Measurements from ENCODE around the gene CDC25B.
"Not testable (repeated sequence)": the region's sequence is repeated elsewhere in the genome, so short reads cannot be mapped to it uniquely, and the experiment has no call there.

The CDC25B gene

GRCh38 chr20:3836132-3836531 is 40.0 kb downstream of the CDC25B start:
- no peak overlapping the region for H3K4me3 ChIP-seq (ENCODE audit: low read length)
- no peak for TF ChIP-seq ZNF274 (IDR thresholded peaks at IDR 0.05; ENCODE audit: low read depth, low read length)

- TF ChIP-seq ZNF274 (IDR thresholded peaks at IDR 0.05; ENCODE audit: low read depth, low read length) = no peak
- H3K4me3 ChIP-seq (ENCODE audit: low read length) = no peak overlapping the region
Observed at GRCh38 chr20:3839328-3839727, 43.2 kb downstream of the CDC25B start.

- not testable (repeated sequence) for H3K4me3 ChIP-seq (ENCODE audit: low read length)
Observed at GRCh38 chr20:3840201-3840600, 44.1 kb downstream of the CDC25B start.

GRCh38 chr20:3842348-3842930 is 46.3 kb downstream of the CDC25B start:
- no peak overlapping the region for H3K4me3 ChIP-seq (ENCODE audit: low read length)
- TF ChIP-seq ZNF274 (IDR thresholded peaks at IDR 0.05; ENCODE audit: low read depth, low read length) = no peak

- H3K4me3 ChIP-seq (ENCODE audit: low read length) = no peak overlapping the region
- no peak for TF ChIP-seq ZNF274 (IDR thresholded peaks at IDR 0.05; ENCODE audit: low read depth, low read length)
Observed at GRCh38 chr20:3843490-3843889, 47.4 kb downstream of the CDC25B start.

GRCh38 chr20:3843990-3844619 is 48.0 kb downstream of the CDC25B start:
- not testable (repeated sequence) for H3K4me3 ChIP-seq (ENCODE audit: low read length)

- peak overlapping the region; percentile 86 for H3K4me3 ChIP-seq (ENCODE audit: low read length)
- no peak for TF ChIP-seq ZNF274 (IDR thresholded peaks at IDR 0.05; ENCODE audit: low read depth, low read length)
Observed at GRCh38 chr20:3846378-3846739, 50.2 kb downstream of the CDC25B start.

GRCh38 chr20:3846740-3847428 is 50.8 kb downstream of the CDC25B start, which contains the start of gene MAVS:
Gene MAVS (plus strand): TSS chr20:3846834. CDS start chr20:3854625, 7,791 bp downstream.
- peak within 1 kb of the TSS; percentile 86 for H3K4me3 ChIP-seq (ENCODE audit: low read length)
- TF ChIP-seq ZNF274 (IDR thresholded peaks at IDR 0.05; ENCODE audit: low read depth, low read length) = no peak

GRCh38 chr20:3847429-3847940 is 51.4 kb downstream of the CDC25B start:
- TF ChIP-seq ZNF274 (IDR thresholded peaks at IDR 0.05; ENCODE audit: low read depth, low read length) = no peak
- H3K4me3 ChIP-seq (ENCODE audit: low read length) = peak overlapping the region; percentile 86

GRCh38 chr20:3848565-3848964 is 52.5 kb downstream of the CDC25B start:
- no peak for TF ChIP-seq ZNF274 (IDR thresholded peaks at IDR 0.05; ENCODE audit: low read depth, low read length)
- no peak overlapping the region for H3K4me3 ChIP-seq (ENCODE audit: low read length)

- no peak overlapping the region for H3K4me3 ChIP-seq (ENCODE audit: low read length)
- no peak for TF ChIP-seq ZNF274 (IDR thresholded peaks at IDR 0.05; ENCODE audit: low read depth, low read length)
Observed at GRCh38 chr20:3854462-3854871, 58.4 kb downstream of the CDC25B start.

Data from GM08714 (cell line).